Progenitor cell of endocrine pancreas (in vitro differentiated cells): ENCODE results near the gene LAPTM5. TPM values are rescaled to one million over a fixed set of nuclear protein-coding genes. Genes with fewer than 3 reads are reported as not detected.

Source experiments
- DNase-seq: peaks from one replicate; pipeline ENCODE4 v3.0.0; 2021; ENCODE audit warnings: low spot score; ENCODE audit not compliant: unreplicated experiment
- H3K27ac Mint-ChIP-seq: 2 replicates; pipeline ENCODE4 v1.8.0; 2021; ENCODE audit warnings: mild to moderate bottlenecking, moderate library complexity, mixed read lengths
- H3K27me3 Mint-ChIP-seq: 2 replicates; pipeline ENCODE4 v1.8.0; 2021; ENCODE audit warnings: mixed read lengths
- H3K36me3 Mint-ChIP-seq: 2 replicates; pipeline ENCODE4 v1.8.0; 2022; ENCODE audit warnings: mixed read lengths; ENCODE audit not compliant: insufficient read depth
- H3K4me1 Mint-ChIP-seq: 2 replicates; pipeline ENCODE4 v1.8.0; 2021; ENCODE audit warnings: low read depth, mixed read lengths
- H3K4me3 Mint-ChIP-seq: 2 replicates; pipeline ENCODE4 v1.8.0; 2021; ENCODE audit warnings: low read depth, mild to moderate bottlenecking, moderate library complexity, mixed read lengths
- H3K9me3 Mint-ChIP-seq: 2 replicates; pipeline ENCODE4 v1.8.0; 2021; ENCODE audit warnings: low read depth, mixed read lengths
- total RNA-seq: library from RNA; stranded (reverse); gene quantifications from 2 replicates; pipeline ENCODE4 v1.2.1, GENCODE V29; 2021
- TF ChIP-seq, protein P1 (sequence below): fragments of 200-600 bp; sonication (generic); IDR thresholded peaks from one replicate; pipeline ENCODE4 v1.5.0; 2021; ENCODE audit warnings: antibody characterized with exemption, mild to moderate bottlenecking; ENCODE audit not compliant: unreplicated experiment

Gene LAPTM5
- total RNA-seq, 1 donor from 2014 or later, result not detected

DNA sequence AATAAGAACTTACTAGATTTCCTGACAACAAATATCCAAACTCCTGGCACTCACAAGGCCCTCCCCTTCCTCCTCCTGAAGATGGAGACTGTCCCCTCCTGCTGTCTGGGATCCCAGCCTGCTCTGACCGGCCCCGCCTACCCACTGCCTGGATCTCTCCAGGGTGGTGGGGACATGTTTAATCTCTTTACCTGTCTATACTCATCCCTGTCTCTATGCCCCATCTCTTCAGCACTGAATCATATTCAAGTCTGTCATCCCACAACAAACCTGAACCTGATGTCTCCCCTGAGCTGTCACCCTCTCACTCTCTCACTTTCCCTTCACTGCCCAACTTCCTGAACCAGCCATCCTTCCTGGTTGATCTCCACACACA lies 56.3 kb downstream of the LAPTM5 start:
- TF ChIP-seq, protein P1, sequence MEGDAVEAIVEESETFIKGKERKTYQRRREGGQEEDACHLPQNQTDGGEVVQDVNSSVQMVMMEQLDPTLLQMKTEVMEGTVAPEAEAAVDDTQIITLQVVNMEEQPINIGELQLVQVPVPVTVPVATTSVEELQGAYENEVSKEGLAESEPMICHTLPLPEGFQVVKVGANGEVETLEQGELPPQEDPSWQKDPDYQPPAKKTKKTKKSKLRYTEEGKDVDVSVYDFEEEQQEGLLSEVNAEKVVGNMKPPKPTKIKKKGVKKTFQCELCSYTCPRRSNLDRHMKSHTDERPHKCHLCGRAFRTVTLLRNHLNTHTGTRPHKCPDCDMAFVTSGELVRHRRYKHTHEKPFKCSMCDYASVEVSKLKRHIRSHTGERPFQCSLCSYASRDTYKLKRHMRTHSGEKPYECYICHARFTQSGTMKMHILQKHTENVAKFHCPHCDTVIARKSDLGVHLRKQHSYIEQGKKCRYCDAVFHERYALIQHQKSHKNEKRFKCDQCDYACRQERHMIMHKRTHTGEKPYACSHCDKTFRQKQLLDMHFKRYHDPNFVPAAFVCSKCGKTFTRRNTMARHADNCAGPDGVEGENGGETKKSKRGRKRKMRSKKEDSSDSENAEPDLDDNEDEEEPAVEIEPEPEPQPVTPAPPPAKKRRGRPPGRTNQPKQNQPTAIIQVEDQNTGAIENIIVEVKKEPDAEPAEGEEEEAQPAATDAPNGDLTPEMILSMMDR, result no peak
- Mint-ChIP-seq H3K9me3 (no peaks in the 10 kb centered on the region), H3K36me3 (no peaks in the 10 kb centered on the region), H3K27me3 (peaks cover 2% of the 10 kb centered on the region), H3K4me3 (no peak overlapping the region), H3K4me1 (no peaks in the 10 kb centered on the region), H3K27ac (no peak overlapping the region)
- DNase-seq, result no peak

- Mint-ChIP-seq H3K4me3 (no peak overlapping the region), H3K27me3 (no peaks in the 10 kb centered on the region), H3K36me3 (no peaks in the 10 kb centered on the region), H3K4me1 (no peaks in the 10 kb centered on the region), H3K27ac (no peak overlapping the region), H3K9me3 (no peaks in the 10 kb centered on the region)
- TF ChIP-seq, protein P1, result no peak
- DNase-seq, result no peak
Observed at GRCh38 chr1:30700528-30701257, 56.9 kb downstream of the LAPTM5 start.

GRCh38 chr1:30699762-30700161 lies 57.8 kb downstream of the LAPTM5 start:
- H3K9me3 Mint-ChIP-seq, result no peaks in the 10 kb centered on the region
- TF ChIP-seq, protein P1, result no peak
- no peak overlapping the region for H3K27ac Mint-ChIP-seq
- DNase-seq, result no peak
- H3K36me3 Mint-ChIP-seq, result no peaks in the 10 kb centered on the region
- no peak overlapping the region for H3K4me3 Mint-ChIP-seq
- no peaks in the 10 kb centered on the region for H3K4me1 Mint-ChIP-seq
- H3K27me3 Mint-ChIP-seq, result no peaks in the 10 kb centered on the region

- Mint-ChIP-seq H3K27me3 (no peaks in the 10 kb centered on the region), H3K9me3 (no peaks in the 10 kb centered on the region), H3K27ac (no peak overlapping the region), H3K4me1 (no peaks in the 10 kb centered on the region), H3K36me3 (no peaks in the 10 kb centered on the region), H3K4me3 (no peak overlapping the region)
- DNase-seq, result no peak
- TF ChIP-seq, protein P1, result no peak
Observed at GRCh38 chr1:30698401-30698981, 59.1 kb downstream of the LAPTM5 start.

DNA sequence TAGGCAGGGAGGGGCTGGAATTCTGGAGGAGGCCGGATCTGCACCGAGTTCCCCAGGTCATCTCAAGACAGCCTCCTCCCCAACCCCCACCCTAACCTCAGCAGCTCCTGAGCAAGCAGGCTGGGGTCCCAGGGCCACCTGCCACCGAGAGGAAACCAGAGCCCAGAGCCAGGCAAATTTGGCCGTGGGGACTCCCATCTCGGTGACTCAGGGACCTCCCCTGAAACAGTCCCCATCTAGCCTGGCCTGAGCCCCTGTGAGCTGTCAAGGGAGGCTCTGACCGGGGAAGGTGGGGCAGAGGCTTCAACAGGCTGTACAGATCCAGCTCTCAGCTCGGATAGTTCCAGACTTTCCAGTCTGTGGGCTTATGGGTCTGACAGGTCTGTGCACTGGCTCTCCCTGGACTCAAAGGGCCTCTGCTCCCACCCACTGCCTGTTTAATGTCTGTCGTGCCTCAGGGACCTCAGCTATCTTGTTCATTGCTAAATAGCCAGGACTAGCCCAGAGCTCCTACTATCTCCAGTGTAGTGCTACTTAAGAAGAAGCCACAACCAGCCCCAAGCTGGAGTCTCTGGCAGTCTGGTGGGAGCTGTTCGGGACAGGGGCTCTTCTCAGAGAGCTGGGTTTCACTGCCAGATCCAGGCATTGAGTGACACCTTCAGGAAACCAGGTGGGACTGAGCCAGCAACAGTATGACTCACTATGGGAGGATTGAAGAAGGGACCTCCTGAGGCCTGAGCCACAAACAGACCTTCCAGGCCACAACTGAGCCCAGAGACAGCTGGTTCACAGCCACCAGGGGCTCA lies 59.8 kb downstream of the LAPTM5 start:
- DNase-seq, result no peak
- Mint-ChIP-seq H3K27ac (no peak overlapping the region), H3K27me3 (peaks cover 3% of the 10 kb centered on the region), H3K4me3 (no peak overlapping the region), H3K4me1 (no peaks in the 10 kb centered on the region), H3K36me3 (no peaks in the 10 kb centered on the region), H3K9me3 (no peaks in the 10 kb centered on the region)
- TF ChIP-seq, protein P1, result no peak
